ENCODE results near the gene UGT2B15. TPM values are rescaled to one million over a fixed set of nuclear protein-coding genes. Genes with fewer than 3 reads are reported as not detected.
"Not testable (repeated sequence)": the region's sequence is repeated elsewhere in the genome, so short reads cannot be mapped to it uniquely, and the experiment has no call there.

Gene UGT2B15
- polyA plus RNA-seq, 1 donor = not detected

DNA sequence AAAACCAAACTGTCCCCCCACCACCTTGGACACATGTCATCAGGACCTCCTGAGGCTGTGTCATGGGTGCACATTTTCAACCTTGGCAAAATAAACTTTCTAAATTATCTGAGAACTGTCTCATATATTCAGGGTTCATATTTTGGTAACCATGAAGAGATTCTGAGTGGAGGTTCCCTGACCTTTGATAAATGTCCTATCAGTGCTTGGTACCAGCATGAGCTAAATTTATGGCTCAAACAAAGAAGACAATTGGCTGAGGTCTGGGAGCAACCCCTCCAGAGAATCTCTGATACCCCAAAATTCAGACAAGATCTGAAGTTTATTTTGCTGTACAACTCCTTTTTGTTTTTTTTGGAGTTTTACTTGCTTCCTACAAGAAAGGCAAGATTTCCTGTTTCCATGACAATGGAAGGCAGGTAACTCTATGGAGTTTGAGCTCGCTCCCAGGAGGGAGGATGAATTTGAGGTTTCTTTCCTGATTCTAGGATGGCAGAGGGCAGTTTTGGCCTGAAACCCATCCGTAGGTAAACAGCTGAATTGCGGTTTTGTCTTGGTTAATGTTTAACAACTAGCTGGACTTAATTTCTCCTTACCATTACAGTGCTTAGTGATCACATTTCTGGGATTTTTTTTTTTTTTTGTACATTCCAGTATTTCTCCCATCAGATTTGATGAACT lies 14.5 kb downstream of the UGT2B15 start:
- no peak for DNase-seq

DNA sequence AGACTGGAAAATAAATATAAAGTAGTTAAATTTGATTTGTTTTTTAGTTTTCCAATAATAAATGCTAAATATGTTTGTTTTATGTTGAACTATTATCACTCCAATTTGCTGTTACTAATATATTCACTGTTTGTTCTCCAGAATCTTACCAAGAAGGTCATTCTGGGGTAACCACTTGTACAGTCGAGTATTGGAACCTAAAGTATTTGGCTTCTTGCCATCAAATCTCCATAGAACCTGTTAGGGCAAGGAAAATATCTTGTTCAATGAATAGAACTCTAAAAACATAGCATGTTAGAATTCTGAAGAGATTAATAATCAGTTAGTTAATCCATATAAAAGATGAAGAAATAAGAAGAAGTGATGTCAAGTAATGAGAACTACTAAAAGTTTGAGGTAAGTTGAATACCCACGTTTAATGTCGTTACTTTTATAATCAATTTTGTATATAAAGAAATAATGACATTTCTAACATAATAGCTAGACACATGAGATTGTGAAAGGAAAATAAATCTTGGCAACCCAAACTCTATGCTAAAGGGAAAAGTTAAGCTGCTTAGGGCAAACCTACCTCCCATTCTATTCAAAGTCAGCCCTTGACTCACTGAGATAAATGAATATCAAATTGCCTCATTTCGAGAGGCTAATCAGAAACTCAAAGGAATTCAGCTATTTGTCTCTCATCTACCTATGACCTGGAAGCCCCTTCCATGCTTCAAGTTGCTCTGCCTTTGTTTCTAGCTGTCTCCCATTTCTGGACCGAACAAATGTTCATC lies 15.3 kb downstream of the UGT2B15 start:
- DNase-seq = no peak

DNA sequence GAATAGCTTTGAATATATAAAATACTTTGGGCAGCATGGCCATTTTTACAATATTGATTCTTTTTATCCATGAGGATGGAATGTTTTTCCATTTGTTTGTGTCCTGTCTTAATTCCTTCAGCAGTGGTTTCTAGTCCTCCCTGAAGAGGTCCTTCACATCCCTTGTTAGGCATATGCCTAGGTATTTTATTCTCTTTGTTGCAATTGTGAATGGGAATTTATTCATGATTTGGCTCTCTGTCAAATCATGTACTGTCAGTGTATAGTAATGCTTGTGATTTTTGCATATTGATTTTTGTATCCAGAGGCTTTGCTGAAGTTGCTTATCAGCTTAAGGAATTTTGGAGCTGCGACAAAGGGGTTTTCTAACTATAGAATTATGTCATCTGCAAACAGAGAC lies 18.5 kb downstream of the UGT2B15 start:
- no peak for DNase-seq

DNA sequence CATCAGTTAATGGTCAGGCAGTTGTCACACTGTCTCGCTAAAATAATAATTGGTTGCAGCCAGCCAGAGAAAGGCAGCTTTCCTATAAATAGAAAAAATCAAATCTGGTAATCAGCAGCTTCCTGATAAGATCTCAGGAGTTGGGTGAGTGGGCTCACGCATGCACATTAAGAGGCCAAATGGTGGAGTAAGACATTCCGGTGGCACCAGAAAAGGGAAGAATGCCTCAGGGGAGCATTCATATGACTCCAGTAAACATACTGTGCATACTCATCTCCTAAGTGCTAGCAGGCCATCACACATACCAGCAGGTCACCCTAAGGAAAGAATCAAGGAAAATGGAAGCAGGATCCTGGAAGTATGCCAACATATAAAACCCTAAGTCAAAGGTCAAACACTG lies 40.1 kb downstream of the UGT2B15 start:
- DNase-seq = no peak

DNA sequence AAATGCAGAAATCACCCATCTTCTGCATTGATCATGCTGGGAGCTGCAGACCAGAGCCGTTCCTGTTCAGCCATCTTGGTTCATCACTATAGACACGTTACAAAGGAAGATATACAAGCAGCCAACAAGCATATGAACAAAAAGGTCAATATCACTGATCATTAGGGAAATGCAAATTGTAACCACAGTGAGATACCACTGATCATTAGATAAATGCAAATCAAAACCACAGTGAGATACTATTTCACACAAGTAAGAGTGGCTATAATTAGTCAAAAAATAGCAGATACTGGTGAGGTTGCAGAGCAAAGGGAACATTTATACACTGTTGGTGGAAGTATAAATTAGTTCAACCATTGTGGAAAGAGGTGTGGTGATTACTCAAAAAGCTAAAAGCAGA lies 47.7 kb downstream of the UGT2B15 start:
- not testable (repeated sequence) for DNase-seq

DNA sequence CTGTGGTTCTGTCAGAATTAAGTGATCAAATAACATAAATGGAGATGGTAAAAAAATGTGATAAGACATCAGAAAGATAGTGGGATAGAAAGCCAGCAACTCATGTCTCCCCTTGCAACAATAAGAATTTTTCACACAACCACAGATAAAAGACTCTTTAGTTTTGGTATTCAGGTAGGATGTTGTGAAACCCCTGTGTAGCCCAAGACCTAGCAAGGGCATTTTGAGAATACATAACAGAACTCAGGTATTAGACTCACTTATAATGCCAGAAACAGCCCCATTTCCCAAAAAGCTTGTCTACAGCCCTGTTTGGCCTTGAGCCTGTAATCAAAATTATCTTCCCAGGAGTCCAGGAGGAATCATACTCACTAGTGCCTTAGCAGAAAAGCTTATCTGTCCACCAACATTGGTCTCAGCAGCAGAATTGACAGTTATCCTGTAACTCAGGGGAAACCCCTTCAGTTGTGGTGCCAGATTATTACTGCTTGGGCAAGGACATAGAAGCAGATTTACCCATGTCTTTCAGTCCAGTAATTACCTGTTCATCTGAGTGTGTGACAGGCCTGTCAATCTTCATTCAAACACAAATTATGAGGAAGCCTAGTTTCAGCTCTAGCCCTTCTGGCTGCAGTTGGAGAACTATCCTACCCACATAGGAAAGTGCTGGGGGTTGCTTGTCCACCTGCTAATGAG lies 53.3 kb downstream of the UGT2B15 start:
- DNase-seq = no peak

DNA sequence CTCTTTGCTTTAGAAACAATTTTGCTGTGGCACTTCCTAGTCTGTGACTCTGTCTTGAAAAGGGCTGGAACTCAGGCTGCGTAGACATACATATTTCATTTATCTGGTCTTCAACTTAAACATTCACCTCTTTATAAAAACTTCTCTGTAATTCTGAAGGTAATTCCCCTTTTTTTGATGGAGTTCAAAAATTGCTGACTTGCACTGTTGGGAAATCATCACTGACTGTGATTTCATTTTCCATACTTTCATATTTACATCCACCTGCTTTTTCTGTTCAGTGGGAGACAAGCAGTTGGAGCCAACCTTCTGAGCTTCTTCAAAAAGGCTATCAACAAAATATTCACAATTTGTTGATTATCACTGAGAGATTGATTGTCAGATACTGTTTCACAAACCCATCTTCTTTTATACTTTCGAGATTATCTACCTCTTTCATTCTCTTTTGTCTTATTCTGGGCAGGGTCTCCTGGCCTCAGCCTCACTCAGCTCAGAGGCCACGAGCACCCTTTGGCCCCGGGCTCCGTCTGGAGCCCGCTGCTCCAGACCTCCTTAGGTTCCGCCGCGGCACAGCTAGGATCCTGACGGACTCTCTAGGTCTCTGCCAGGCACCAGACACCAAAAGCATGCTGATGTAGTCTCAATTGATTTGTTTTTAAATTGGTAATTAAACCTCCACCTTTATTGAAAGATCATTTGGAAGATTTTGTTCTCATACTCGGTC lies 54.6 kb downstream of the UGT2B15 start:
- DNase-seq = no peak

DNA sequence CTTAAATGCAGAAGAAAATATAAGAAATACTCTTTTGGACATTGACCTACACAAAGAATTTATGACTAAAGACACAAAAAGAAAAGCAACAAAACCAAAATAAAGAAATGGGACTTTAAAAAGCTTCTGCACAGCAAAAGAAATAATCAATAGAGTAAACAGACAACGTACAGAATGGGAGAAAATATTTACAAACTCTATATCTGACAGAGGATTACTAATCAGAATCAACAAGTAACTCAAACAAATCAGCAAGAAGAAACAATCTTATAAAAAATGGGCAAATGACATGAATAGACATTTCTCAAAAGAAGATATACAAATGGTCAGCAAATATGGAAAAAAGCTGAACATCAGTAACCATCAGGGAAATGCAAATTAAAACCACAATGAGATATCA lies 56.7 kb downstream of the UGT2B15 start:
- DNase-seq = no peak

DNA sequence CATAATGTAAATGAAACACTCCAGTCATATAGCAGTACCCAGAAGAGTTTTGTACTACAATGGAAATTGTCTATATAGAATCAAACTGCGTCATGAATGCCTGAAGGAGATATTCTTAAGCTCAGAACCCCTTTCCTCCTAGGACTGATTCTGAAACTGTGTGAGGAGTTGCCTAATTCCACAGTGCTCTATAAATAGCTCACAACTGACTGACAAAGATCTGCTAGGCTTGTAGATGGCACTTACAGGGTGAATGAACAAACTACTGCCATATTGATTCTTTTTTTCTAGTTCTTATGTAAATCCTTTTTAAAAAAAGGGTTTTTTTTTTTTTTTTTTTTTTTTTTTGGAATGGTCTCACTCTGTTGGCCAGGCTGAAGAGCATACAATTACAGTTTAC lies 64.2 kb downstream of the UGT2B15 start:
- DNase-seq = no peak

DNA sequence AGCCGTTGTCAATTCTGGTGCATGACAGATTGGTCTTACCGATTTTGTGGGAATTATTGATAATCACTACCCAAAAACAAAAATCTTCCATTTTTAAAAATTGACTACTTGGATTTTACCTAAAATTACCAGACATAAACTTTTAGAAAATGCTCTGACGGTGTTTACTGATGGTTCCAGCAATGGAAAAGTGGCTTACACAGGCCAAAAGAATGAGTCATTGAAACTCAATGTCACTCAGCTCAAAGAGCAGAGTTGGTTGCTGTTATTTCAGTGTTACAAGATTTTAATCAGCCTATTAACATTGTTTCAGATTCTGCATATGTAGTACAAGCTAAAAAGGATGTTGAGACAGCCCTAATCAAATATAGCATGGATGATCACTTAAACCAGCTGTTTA lies 71.3 kb downstream of the UGT2B15 start:
- DNase-seq = no peak

DNA sequence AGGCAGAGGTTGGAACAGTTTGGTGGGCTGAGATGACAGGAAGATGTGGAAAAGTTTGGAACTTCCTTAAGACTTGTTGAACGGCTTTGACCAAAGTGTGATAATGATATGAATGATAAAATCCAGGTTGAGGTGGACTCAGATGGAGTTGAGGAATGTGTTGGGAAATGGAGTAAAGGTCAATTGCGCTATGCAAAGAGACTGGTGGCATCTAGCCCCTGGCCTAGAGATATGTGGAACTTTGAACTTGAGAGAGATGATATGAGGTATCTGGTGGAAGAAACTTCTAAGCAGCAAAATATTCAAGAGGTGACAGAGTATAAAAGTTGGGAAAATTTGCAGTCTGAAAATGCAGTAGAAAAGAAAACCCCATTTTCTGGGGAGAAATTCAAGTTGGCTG lies 73.0 kb downstream of the UGT2B15 start:
- no peak for DNase-seq

Other genes with a start within 250 kb of the UGT2B15 start
- gene TMPRSS11E, start 223.2 kb downstream of the UGT2B15 start, polyA plus RNA-seq (ENCODE audit: insufficient read length) = not detected
- gene UGT2B17, start 94.3 kb downstream of the UGT2B15 start, polyA plus RNA-seq (ENCODE audit: insufficient read length) = not detected
- not detected for gene UGT2B10, start 145.3 kb upstream of the UGT2B15 start, polyA plus RNA-seq (ENCODE audit: insufficient read length)